GM12873 (cell line): Measurements from ENCODE around the gene HPS4.

Experiments
- TF ChIP-seq, protein P1 (sequence below): IDR thresholded peaks from 2 replicates; pipeline ENCODE4 v1.5.1; 2012; ENCODE audit warnings: low read depth, mild to moderate bottlenecking, moderate library complexity, low read length, control low read depth; ENCODE audit not compliant: insufficient read depth; ENCODE audit errors: missing control alignments

Gene HPS4

GRCh38 chr22:26453812-26454500 is 29.6 kb downstream of the HPS4 start:
- TF ChIP-seq, protein P1, sequence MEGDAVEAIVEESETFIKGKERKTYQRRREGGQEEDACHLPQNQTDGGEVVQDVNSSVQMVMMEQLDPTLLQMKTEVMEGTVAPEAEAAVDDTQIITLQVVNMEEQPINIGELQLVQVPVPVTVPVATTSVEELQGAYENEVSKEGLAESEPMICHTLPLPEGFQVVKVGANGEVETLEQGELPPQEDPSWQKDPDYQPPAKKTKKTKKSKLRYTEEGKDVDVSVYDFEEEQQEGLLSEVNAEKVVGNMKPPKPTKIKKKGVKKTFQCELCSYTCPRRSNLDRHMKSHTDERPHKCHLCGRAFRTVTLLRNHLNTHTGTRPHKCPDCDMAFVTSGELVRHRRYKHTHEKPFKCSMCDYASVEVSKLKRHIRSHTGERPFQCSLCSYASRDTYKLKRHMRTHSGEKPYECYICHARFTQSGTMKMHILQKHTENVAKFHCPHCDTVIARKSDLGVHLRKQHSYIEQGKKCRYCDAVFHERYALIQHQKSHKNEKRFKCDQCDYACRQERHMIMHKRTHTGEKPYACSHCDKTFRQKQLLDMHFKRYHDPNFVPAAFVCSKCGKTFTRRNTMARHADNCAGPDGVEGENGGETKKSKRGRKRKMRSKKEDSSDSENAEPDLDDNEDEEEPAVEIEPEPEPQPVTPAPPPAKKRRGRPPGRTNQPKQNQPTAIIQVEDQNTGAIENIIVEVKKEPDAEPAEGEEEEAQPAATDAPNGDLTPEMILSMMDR, result no peak

DNA sequence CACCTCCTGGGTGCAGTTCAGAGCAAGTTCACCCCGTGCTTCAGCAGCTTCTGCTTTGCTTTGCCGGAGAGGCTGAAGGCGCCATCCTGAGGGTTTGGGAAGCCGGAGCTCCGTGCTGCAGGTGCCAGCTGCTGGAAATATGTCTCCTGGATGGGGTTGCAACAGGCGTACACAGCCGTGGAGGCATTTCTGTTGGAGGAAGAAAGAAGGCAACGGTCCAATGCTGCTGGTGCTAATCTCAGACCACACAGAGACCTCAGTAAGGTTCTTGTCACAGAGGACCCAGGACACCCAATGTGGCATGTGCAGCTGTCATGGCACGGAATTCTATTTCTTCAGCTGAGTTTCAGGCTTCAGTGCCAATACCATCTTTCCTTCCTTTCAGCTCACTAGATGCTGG is 30.4 kb downstream of the HPS4 start:
- TF ChIP-seq, protein P1, result no peak

GRCh38 chr22:26452236-26453016 is 31.2 kb downstream of the HPS4 start:
- TF ChIP-seq, protein P1, result no peak

- TF ChIP-seq, protein P1, result no peak
Observed at GRCh38 chr22:26450453-26451185, 33.0 kb downstream of the HPS4 start.

DNA sequence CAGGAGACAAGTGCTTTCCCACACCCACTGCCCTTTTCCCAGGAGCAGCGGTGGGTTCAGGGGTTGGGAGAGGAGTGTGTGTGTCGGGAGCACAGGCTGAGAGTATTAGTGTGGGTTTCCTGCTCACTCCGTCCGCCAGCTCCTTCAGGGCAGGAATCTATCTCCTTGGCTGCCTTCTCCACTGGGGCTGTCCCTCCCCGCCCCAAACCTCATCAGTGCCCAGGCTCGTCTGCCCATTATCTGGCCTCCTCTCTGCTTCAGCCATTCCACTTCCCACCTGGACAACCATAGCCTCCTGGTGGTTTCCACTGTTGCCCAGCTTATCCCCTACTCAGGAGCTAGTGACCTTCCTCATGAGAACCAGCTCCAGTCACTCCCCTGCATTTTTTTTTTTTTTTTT is 34.6 kb downstream of the HPS4 start:
- TF ChIP-seq, protein P1, result no peak

GRCh38 chr22:26448334-26448733 is 35.2 kb downstream of the HPS4 start:
- TF ChIP-seq, protein P1, result no peak
